HG02943 (cell line): ENCODE data around the gene GPC6.

Experiments
- ATAC-seq: cut with Tn5 transposase; IDR thresholded peaks from one replicate; pipeline ENCODE4 v1.9.1; 2021; ENCODE audit warnings: mild to moderate bottlenecking, low read depth, moderate library complexity; ENCODE audit not compliant: unreplicated experiment

Gene GPC6

GRCh38 chr13:93762708-93763426 lies 536.3 kb downstream of the GPC6 start:
- no peak for ATAC-seq

- no peak for ATAC-seq
Measured at GRCh38 chr13:93765062-93765461, 538.5 kb downstream of the GPC6 start.

GRCh38 chr13:93765811-93766210 lies 539.2 kb downstream of the GPC6 start:
- ATAC-seq = no peak

GRCh38 chr13:93766719-93767118 lies 540.1 kb downstream of the GPC6 start:
- no peak for ATAC-seq

- no peak for ATAC-seq
Measured at GRCh38 chr13:93767180-93767916, 540.7 kb downstream of the GPC6 start.

- no peak for ATAC-seq
Measured at GRCh38 chr13:93767917-93768409, 541.4 kb downstream of the GPC6 start.

GRCh38 chr13:93769101-93769500 lies 542.5 kb downstream of the GPC6 start:
- ATAC-seq = no peak

- no peak for ATAC-seq
Measured at GRCh38 chr13:93769607-93770006, 543.0 kb downstream of the GPC6 start.

GRCh38 chr13:93771227-93771626 lies 544.6 kb downstream of the GPC6 start:
- no peak for ATAC-seq

- no peak for ATAC-seq
Measured at GRCh38 chr13:93771782-93772181, 545.2 kb downstream of the GPC6 start.

- no peak for ATAC-seq
Measured at GRCh38 chr13:93774506-93774905, 547.9 kb downstream of the GPC6 start.

GRCh38 chr13:93775027-93775426 lies 548.4 kb downstream of the GPC6 start:
- no peak for ATAC-seq

- ATAC-seq = no peak
Measured at GRCh38 chr13:93775507-93776108, 549.0 kb downstream of the GPC6 start.

- no peak for ATAC-seq
Measured at GRCh38 chr13:93776936-93777335, 550.3 kb downstream of the GPC6 start.

- ATAC-seq = no peak
Measured at GRCh38 chr13:93777504-93777903, 550.9 kb downstream of the GPC6 start.

- ATAC-seq = no peak
Measured at GRCh38 chr13:93778548-93778947, 551.9 kb downstream of the GPC6 start.

GRCh38 chr13:93784191-93784590 lies 557.6 kb downstream of the GPC6 start:
- no peak for ATAC-seq

GRCh38 chr13:93786846-93787489 lies 560.4 kb downstream of the GPC6 start:
- ATAC-seq = no peak

- no peak for ATAC-seq
Measured at GRCh38 chr13:93788456-93788855, 561.8 kb downstream of the GPC6 start.

GRCh38 chr13:93789058-93789457 lies 562.5 kb downstream of the GPC6 start:
- no peak for ATAC-seq
